H1 (cell line): ENCODE results near the gene RUVBL2. TPM values are rescaled to one million over a fixed set of nuclear protein-coding genes. Genes with fewer than 3 reads are reported as not detected.

ENCODE experiments used
- BRCA1 ChIP-seq: IDR thresholded peaks from 2 replicates; pipeline ENCODE4 v1.6.1; 2012; ENCODE audit warnings: low read depth, low read length, improper control_type of control experiment
- CBX5 ChIP-seq: fragments of 300-800, 300-1000 bp; sonication (generic); IDR thresholded peaks from 2 replicates; pipeline ENCODE4 v1.7.1; 2016; ENCODE audit warnings: antibody characterized with exemption, low read length, low read depth
- HDAC2 ChIP-seq, 2 experiments: fragments of 300-600 bp in 1 of 2; sonication (generic) in 1 of 2; IDR thresholded peaks; 2 replicates each; pipeline ENCODE4 v1.6.1; 2011 to 2012; ENCODE audit warnings: low read depth in 2 of 2, low read length in 2 of 2, mild to moderate bottlenecking in 2 of 2, moderate library complexity in 2 of 2, borderline replicate concordance in 1 of 2, inconsistent platforms in 1 of 2
- NRF1 ChIP-seq: IDR thresholded peaks from 2 replicates; pipeline ENCODE4 v1.6.1; 2011; ENCODE audit warnings: mild to moderate bottlenecking, low read depth, low read length, improper control_type of control experiment
- POLR2A ChIP-seq, 2 experiments: IDR thresholded peaks; 1 replicate in 1 of 2; 2 replicates in 1 of 2; pipeline ENCODE4 v1.6.1; 2011; ENCODE audit warnings: low read depth in 2 of 2, low read length in 2 of 2, mild to moderate bottlenecking in 2 of 2; ENCODE audit errors: control extremely low read depth in 1 of 2
- TAF1 ChIP-seq: IDR thresholded peaks from 2 replicates; pipeline ENCODE4 v1.6.1; 2011; ENCODE audit warnings: mild to moderate bottlenecking, low read depth, low read length
- YY1 ChIP-seq: IDR thresholded peaks from 2 replicates; pipeline ENCODE4 v1.6.1; 2011; ENCODE audit warnings: low read depth, mild to moderate bottlenecking, low read length
- polyA plus RNA-seq, 7 experiments: library from polyadenylated mRNA; depleted of rRNA in 3 of 7; stranded (reverse) in 5 of 7; unstranded in 2 of 7; fragments of >200 nt in 5 of 7; fragments of 200-250 nt in 2 of 7; gene quantifications; 1 replicate in 5 of 7; 2 replicates in 1 of 7; 4 replicates in 1 of 7; pipeline versions ENCODE4 v1.2.1 to v1.2.3, GENCODE V29; 2011 to 2013; ENCODE audit warnings: missing spikeins in 2 of 7, mixed read lengths in 2 of 7
- total RNA-seq: library from RNA; stranded (reverse); fragmentation: NEBNext Ultra II Directional; extraction: Animal tissue kit (Norgen Biotek cat#: 25700); gene quantifications from 2 replicates; pipeline ENCODE4 v1.2.1, GENCODE V29; 2021
- TF ChIP-seq, protein P1 (sequence below): IDR thresholded peaks from 2 replicates; pipeline ENCODE4 v1.6.1; 2012; ENCODE audit warnings: inconsistent platforms

Gene RUVBL2
- total and polyA plus RNA-seq, 2 of the 8 experiments (the other 6 are each of a cell fraction or from before 2014, with no cell fraction given), result 152 to 247 TPM

DNA sequence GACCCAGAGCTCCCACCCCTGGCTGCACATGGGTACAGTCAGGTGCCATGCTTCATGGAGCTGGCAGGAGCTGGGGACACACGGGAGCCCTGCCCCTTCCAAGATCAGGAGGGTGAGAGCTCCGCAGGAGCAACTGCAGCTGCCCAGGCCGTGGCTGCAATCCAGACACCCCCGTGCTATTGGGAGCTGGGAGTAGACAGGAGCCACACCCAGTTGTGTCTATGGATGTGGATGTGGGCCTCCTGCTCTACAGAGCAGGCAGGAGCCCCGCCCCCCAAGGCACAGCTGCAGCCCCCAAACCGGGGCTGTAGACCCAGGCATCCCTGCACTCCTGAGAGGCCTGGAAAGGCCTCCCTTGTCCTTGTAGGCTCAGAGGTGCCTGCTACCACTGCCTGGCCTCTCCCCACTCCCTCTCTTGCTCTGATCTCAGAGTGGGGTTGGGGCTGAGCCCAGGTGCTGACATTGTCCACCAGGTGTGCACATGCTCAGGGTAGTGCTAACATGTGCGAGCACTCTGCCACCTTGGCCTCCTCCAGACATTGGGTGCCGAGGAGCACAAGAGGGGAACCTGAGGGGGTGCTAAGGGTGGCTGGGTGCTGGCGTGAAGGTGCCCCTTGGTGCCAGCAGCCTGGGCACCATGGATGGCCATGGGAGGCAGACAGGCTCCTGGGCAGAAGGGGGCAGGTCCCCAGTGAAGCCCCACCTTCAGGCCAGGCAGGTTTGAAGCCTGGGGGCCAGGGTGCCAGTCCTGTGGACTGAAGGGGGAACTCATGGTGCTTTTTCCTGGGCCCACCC lies 47.0 kb upstream of the RUVBL2 start (continued):
- TF ChIP-seq HDAC2 (IDR thresholded peaks at IDR 0.05; ENCODE audit: borderline replicate concordance in 1 of 2, low read depth in 2 of 2, low read length in 2 of 2), result no peak
- TF ChIP-seq NRF1, result no peak
- no peak for TF ChIP-seq POLR2A (IDR thresholded peaks at IDR 0.05; ENCODE audit: control extremely low read depth in 1 of 2, low read depth in 2 of 2, low read length in 2 of 2)
- TF ChIP-seq CBX5, result no peak
- TF ChIP-seq, protein P1, sequence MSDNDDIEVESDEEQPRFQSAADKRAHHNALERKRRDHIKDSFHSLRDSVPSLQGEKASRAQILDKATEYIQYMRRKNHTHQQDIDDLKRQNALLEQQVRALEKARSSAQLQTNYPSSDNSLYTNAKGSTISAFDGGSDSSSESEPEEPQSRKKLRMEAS, result no peak
- no peak for TF ChIP-seq BRCA1
- TF ChIP-seq YY1, result no peak
- TF ChIP-seq TAF1, result no peak
